Endothelial cell of umbilical vein (primary cell): Measurements from ENCODE around the gene CHRNA7. TPM values are rescaled to one million over a fixed set of nuclear protein-coding genes. Genes with fewer than 3 reads are reported as not detected.

Experiments used
- BruUV-seq: library from RNA; stranded (reverse); fragments of 400-500 nt; replicated peaks from 2 replicates; lab custom pipeline; 2021; lab: Mats Ljungman, UMichigan
- CTCF ChIA-PET: fragments of 300-600, 350-600 bp; sonication (Branson Sonifier 250); formaldehyde crosslinking; loops from one replicate; lab custom pipeline; 2021; ENCODE audit warnings: antibody characterized with exemption, inconsistent platforms; lab: Charles Lee
- POLR2A ChIA-PET: fragments of 300-600, 350-600 bp; sonication (Branson Sonifier 250); formaldehyde crosslinking; loops from one replicate; lab custom pipeline; 2021; ENCODE audit warnings: antibody characterized with exemption, inconsistent platforms; lab: Charles Lee
- DNase-seq: peaks from one replicate; pipeline ENCODE4 v3.0.0-alpha.2; 2011; ENCODE audit warnings: low read depth, low spot score
- FAIRE-seq: peaks from 2 replicates; lab custom pipeline; 2011; peaks lifted over from hg19 to GRCh38; lab: Jason Lieb, UNC
- H2AFZ ChIP-seq: 2 replicates; pipeline ENCODE4 v1.6.0; 2012; ENCODE audit warnings: low read depth, low read length, control low read depth, inconsistent platforms
- H3K27ac ChIP-seq: 2 replicates; pipeline ENCODE4 v1.5.1; 2011; ENCODE audit warnings: low read depth, mild to moderate bottlenecking, control low read depth, low read length, moderate library complexity; ENCODE audit not compliant: insufficient read depth
- H3K27me3 ChIP-seq, 2 experiments: 2 replicates each; pipeline versions ENCODE4 v1.6.0 to v1.6.1; 2011; ENCODE audit warnings: low read length in 2 of 2, mixed read lengths in 1 of 2; ENCODE audit not compliant: control insufficient read depth in 2 of 2, insufficient read depth in 2 of 2
- H3K36me3 ChIP-seq, 2 experiments: 2 replicates in 1 of 2; 3 replicates in 1 of 2; pipeline ENCODE4 v1.5.1; 2011; ENCODE audit warnings: low read length in 2 of 2, mild to moderate bottlenecking in 1 of 2, moderate library complexity in 1 of 2; ENCODE audit not compliant: control insufficient read depth in 2 of 2, insufficient read depth in 2 of 2; ENCODE audit errors: extremely low read depth in 1 of 2
- H3K4me1 ChIP-seq: 3 replicates; pipeline ENCODE4 v1.5.1; 2011; ENCODE audit warnings: mild to moderate bottlenecking, low read length; ENCODE audit not compliant: control insufficient read depth, insufficient read depth; ENCODE audit errors: extremely low read depth
- H3K4me2 ChIP-seq: 2 replicates; pipeline ENCODE4 v1.6.1; 2011; ENCODE audit warnings: low read length, control low read depth, mixed read lengths; ENCODE audit not compliant: insufficient read depth
- H3K4me3 ChIP-seq, 3 experiments: fragments of 200-600 bp in 1 of 3; sonication (generic), shearing (Covaris generic) in 1 of 3; replicated peaks in 1 of 3; 2 replicates each; pipeline ENCODE4 v1.5.1; 2011 to 2016; ENCODE audit warnings: control low read depth in 3 of 3, low read length in 3 of 3, mild to moderate bottlenecking in 2 of 3, inconsistent platforms in 1 of 3, low read depth in 1 of 3, moderate library complexity in 1 of 3; ENCODE audit not compliant: insufficient read depth in 1 of 3
- H3K79me2 ChIP-seq: 2 replicates; pipeline ENCODE4 v1.6.0; 2012; ENCODE audit warnings: low read length, inconsistent platforms; ENCODE audit not compliant: control insufficient read depth, insufficient read depth
- H3K9ac ChIP-seq: replicated peaks from 2 replicates; pipeline ENCODE3; 2011; ENCODE audit warnings: low read length, control low read depth; ENCODE audit not compliant: insufficient read depth; ENCODE audit errors: extremely low read depth
- H3K9me1 ChIP-seq: replicated peaks from 3 replicates; pipeline ENCODE4 v1.6.0; 2011; ENCODE audit warnings: mild to moderate bottlenecking, low read length; ENCODE audit not compliant: control insufficient read depth, insufficient read depth; ENCODE audit errors: extremely low read depth
- H3K9me3 ChIP-seq: replicated peaks from 2 replicates; pipeline ENCODE4 v1.5.1; 2012; ENCODE audit warnings: low read length, inconsistent platforms; ENCODE audit not compliant: control insufficient read depth, insufficient read depth
- H4K20me1 ChIP-seq: replicated peaks from 2 replicates; pipeline ENCODE3; 2011; ENCODE audit warnings: mild to moderate bottlenecking, low read length; ENCODE audit not compliant: control insufficient read depth, insufficient read depth; ENCODE audit errors: extremely low read depth
- CTCF ChIP-seq, 2 donors: IDR thresholded peaks; 1 replicate in 1 of 2; 2 replicates in 1 of 2; pipeline ENCODE4 v1.5.1; 2011; ENCODE audit warnings: low read length in 2 of 2, mild to moderate bottlenecking in 2 of 2, moderate library complexity in 2 of 2, control low read depth in 1 of 2, inconsistent platforms in 1 of 2, low read depth in 1 of 2; ENCODE audit not compliant: insufficient read depth in 1 of 2; ENCODE audit errors: extremely low read depth in 1 of 2
- EZH2 ChIP-seq: IDR thresholded peaks from 2 replicates; pipeline ENCODE4 v1.6.1; 2012; ENCODE audit warnings: borderline replicate concordance, low read depth, mild to moderate bottlenecking, moderate library complexity, low read length, inconsistent platforms; ENCODE audit not compliant: severe bottlenecking
- FOS ChIP-seq: IDR thresholded peaks from 2 replicates; pipeline ENCODE4 v1.6.1; 2011; ENCODE audit warnings: mild to moderate bottlenecking, low read length, moderate library complexity, borderline replicate concordance; ENCODE audit not compliant: insufficient read depth
- GATA2 ChIP-seq: IDR thresholded peaks from 2 replicates; pipeline ENCODE4 v1.7.0; 2011; ENCODE audit warnings: low read depth, mild to moderate bottlenecking, moderate library complexity, mixed read lengths, low read length; ENCODE audit not compliant: insufficient read length, insufficient read depth
- JUN ChIP-seq: IDR thresholded peaks from 2 replicates; pipeline ENCODE4 v1.6.1; 2011; ENCODE audit warnings: borderline replicate concordance, low read depth; ENCODE audit not compliant: insufficient read length, insufficient read depth
- MAX ChIP-seq: IDR thresholded peaks from 2 replicates; pipeline ENCODE4 v1.6.1; 2011; ENCODE audit not compliant: insufficient read depth, insufficient read length
- MYC ChIP-seq: IDR thresholded peaks from one replicate; pipeline ENCODE4 v1.6.1; 2011; ENCODE audit warnings: mild to moderate bottlenecking, low read depth, low read length
- POLR2A ChIP-seq: IDR thresholded peaks from 2 replicates; pipeline ENCODE4 v1.6.1; 2012; ENCODE audit warnings: low read depth, mild to moderate bottlenecking, control low read depth, low read length
- POLR2AphosphoS5 ChIP-seq: IDR thresholded peaks from 2 replicates; pipeline ENCODE4 v1.6.1; 2012; ENCODE audit warnings: low read depth, mild to moderate bottlenecking, control low read depth, low read length, moderate library complexity; ENCODE audit not compliant: insufficient read depth
- dilution Hi-C: fragments of 300-500 bp; cut with MboI; formaldehyde crosslinking; loops from one replicate; pipeline ENCODE4 v1.15.0; 2019; ENCODE audit warnings: low sequenced_read_pairs; ENCODE audit not compliant: extremely low pct_ligation_motif_present
- intact Hi-C: fragments of 100-400 bp; cut with micrococcal nuclease; formaldehyde crosslinking; loops from one replicate; pipeline ENCODE4 v1.10.0; 2022
- polyA plus RNA-seq, 4 experiments: library from polyadenylated mRNA; depleted of rRNA in 3 of 4; stranded (reverse) in 3 of 4; unstranded in 1 of 4; fragments of >200 nt; gene quantifications; 2 replicates each; pipeline versions ENCODE4 v1.2.1 to v1.2.3, GENCODE V29; 2011 to 2012; ENCODE audit warnings: missing spikeins in 1 of 4
- total RNA-seq: library from RNA; stranded (reverse); gene quantifications from 2 replicates; pipeline ENCODE4 v1.2.3, GENCODE V29; 2021

Gene CHRNA7
- total and polyA plus RNA-seq, 2 donors (not counting 3 experiments of a cell fraction or from before 2014, with no cell fraction given), result 0.70 to 2.6 TPM

- FAIRE-seq (no peak), DNase-seq (no peak)
- Histone ChIP-seq H3K9me1 (no peaks in the 10 kb centered on the region), H3K9me3 (no peaks in the 10 kb centered on the region), H3K27ac (no peak overlapping the region), H3K4me3 (no peak overlapping the region), H3K27me3 (no peaks in the 10 kb centered on the region), H3K79me2 (no peaks in the 10 kb centered on the region), H3K4me2 (no peak overlapping the region), H3K36me3 (no peaks in the 10 kb centered on the region), H4K20me1 (no peaks in the 10 kb centered on the region), H3K9ac (no peak overlapping the region), H2AFZ (no peak overlapping the region), H3K4me1 (no peaks in the 10 kb centered on the region)
- dilution Hi-C loops, result no loop called here
- CTCF ChIA-PET, result no interaction called here
- no TSS peak for BruUV-seq
- intact Hi-C loops, result loop anchor here (10.0 kb wide), 1 partner anchor 47 kb away; no protein-coding TSS in a partner anchor
- TF ChIP-seq POLR2A (no peak), MAX (no peak), POLR2AphosphoS5 (no peak), CTCF (IDR thresholded peaks at IDR 0.05; ENCODE audit: extremely low read depth in 1 of 2, insufficient read depth in 1 of 2, low read depth in 1 of 2, low read length in 2 of 2) (no peak), GATA2 (no peak), EZH2 (no peak), JUN (no peak), FOS (no peak), MYC (no peak)
- POLR2A ChIA-PET, result no interaction called here
Observed at GRCh38 chr15:32131803-32132202, 101.5 kb downstream of the CHRNA7 start.
